Pancreas (tissue), 10 donors: ENCODE results near the gene SUFU. TPM values are rescaled to one million over a fixed set of nuclear protein-coding genes. Genes with fewer than 3 reads are reported as not detected.
"Not testable (repeated sequence)": the region's sequence is repeated elsewhere in the genome, so short reads cannot be mapped to it uniquely, and the experiment has no call there.

ENCODE experiments used
- ATAC-seq, 4 donors: fragments of 200-7000 bp; cut with Tn5 transposase; one replicate each; pipeline versions ENCODE4 v1.8.0 to v1.9.1; 2020; ENCODE audit warnings: mild to moderate bottlenecking in 4 of 4, moderate library complexity in 4 of 4
- DNase-seq, 6 donors: peaks; one replicate each; pipeline ENCODE4 v3.0.0-alpha.2; 2020
- FAIRE-seq: peaks from 2 replicates; lab custom pipeline; 2012; peaks lifted over from hg19 to GRCh38; lab: Jason Lieb, UNC
- H3K27ac ChIP-seq, 4 donors: fragments of 200-600 bp; sonication (generic); 1 replicate in 3 of 4; 2 replicates in 1 of 4; pipeline versions ENCODE4 v1.5.0 to v1.8.0; 2020
- H3K27me3 ChIP-seq, 4 donors: fragments of 200-600 bp; one replicate each; pipeline ENCODE4 v1.8.0; 2021
- H3K36me3 ChIP-seq, 3 donors: fragments of 200-600 bp; sonication (generic) in 1 of 3; one replicate each; pipeline versions ENCODE4 v1.5.0 to v1.8.0; 2020 to 2021
- H3K4me1 ChIP-seq, 3 donors: fragments of 200-600 bp; one replicate each; pipeline ENCODE4 v1.8.0; 2021
- H3K4me3 ChIP-seq, 4 donors: fragments of 200-600 bp; sonication (generic) in 2 of 4; one replicate each; pipeline versions ENCODE4 v1.5.0 to v1.8.0; 2020 to 2021
- H3K9me3 ChIP-seq, 4 donors: fragments of 200-600 bp; one replicate each; pipeline ENCODE4 v1.8.0; 2021
- CTCF ChIP-seq, 4 donors: fragments of 200-600 bp; sonication (generic) in 3 of 4; IDR thresholded peaks; one replicate each; pipeline versions ENCODE4 v1.5.0 to v1.8.0; 2021; ENCODE audit warnings: antibody characterized with exemption in 4 of 4
- WGBS, 2 donors: extraction: QIAGEN DNeasy Blood & Tissue Kit; methylation state at CpG; one replicate each; pipeline ENCODE4 v1.1.7; 2013; 5-methylcytosine and 5-hydroxymethylcytosine counted together
- intact Hi-C, 3 donors: fragments of 100-400 bp; cut with DNase I; formaldehyde crosslinking; loops; one replicate each; pipeline versions ENCODE4 v1.11.1 to v1.14.2; 2022
- polyA plus RNA-seq, 2 donors: library from polyadenylated mRNA; stranded (reverse); fragments of 200-250 nt; gene quantifications; one replicate each; pipeline ENCODE4 v1.2.3, GENCODE V29; 2013
- total RNA-seq, 6 donors: library from RNA; stranded (reverse); fragmentation: NEBNext Ultra II Directional in 4 of 6; extraction: Animal tissue kit (Norgen Biotek cat#: 25700) in 4 of 6; gene quantifications; one replicate each; pipeline versions ENCODE4 v1.2.1 to v1.2.4, GENCODE V29; 2021 to 2023
- donor health status: healthy with polysubstance abuse.
- donor health status: DM: no; HTN: no; CAD: no; lungs with moderate emphysema.
- donor health status: DM: no; HTN: no; CAD: no.
- donor health status: control.
- donor health status: control.
- donor health status: Bipolar disorder and iron deficiency.
- donor health status: DM: yes; HTN: yes; CAD: no.
- donor health status: DM: no; HTN: no; CAD: no.
- donor health status: DM: no; HTN: no; CAD: no.
- donor health status: DM: yes; HTN: yes; CAD: no.

Gene SUFU
- total and polyA plus RNA-seq, 8 donors: 1.9 to 7.8 (median 2.9) TPM

DNA sequence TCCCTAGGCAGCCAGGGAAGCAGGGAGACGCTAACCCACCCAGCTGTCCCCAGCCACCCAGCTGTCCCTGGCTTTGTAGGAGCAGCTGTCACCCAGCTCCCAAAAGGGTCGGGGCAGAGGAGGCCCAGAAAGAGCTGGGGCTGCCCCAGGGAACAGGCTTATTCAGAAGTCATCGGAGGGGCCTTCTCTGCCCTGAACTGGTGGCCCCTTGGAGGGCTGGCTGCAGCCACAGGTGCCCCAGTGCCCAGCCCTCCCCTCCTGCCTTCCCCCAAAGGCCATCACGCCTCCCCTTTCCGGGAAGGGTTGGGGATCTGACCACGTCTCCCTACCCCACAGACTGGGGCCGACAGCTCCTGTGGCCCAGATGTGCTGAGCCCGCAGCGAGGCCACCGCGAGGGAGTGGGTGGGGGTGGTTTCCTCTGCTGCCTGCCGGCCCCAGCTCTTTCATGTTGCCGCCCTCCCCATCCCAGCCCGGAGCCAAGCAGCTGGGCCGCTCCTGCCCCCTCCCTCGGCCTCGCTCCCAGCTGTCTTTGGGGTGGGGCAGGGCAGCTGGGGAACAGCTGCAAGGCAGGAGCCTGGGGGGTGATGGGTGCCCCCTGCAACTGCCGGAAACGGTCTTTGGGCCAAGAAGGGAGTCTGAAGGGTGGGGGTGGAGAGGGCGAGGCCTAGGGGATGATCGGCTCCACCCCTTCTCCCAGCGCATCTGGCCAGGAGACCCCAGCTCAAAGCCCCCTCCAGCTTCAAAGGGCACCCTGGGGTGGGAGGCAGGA, 157.3 kb downstream of the SUFU start:
- no peak for TF ChIP-seq CTCF (IDR thresholded peaks at IDR 0.05)
- peaks cover 0 to 14% (median 12%) of the 10 kb centered on the region in 3 donors for H3K36me3 ChIP-seq
- no peaks in the 10 kb centered on the region for H3K27me3 ChIP-seq
- ATAC-seq (peak; percentile 7 to 58 (median 52)), DNase-seq (peak in 5 of 6 donors; percentile 66 to 88 (median 75)), FAIRE-seq (no peak)
- no peaks in the 10 kb centered on the region for H3K9me3 ChIP-seq
- no peak overlapping the region for H3K4me3 ChIP-seq
- 28 to 29% methylated on average over 20 to 22 of the region's 22 CpGs for WGBS, 2 donors
- peaks cover 35 to 43% (median 42%) of the 10 kb centered on the region in 3 donors for H3K4me1 ChIP-seq
- intact Hi-C loops: no loop called here
- peak overlapping the region in 2 of 4 donors; percentile 28 to 80 for H3K27ac ChIP-seq

- ATAC-seq (no peak), FAIRE-seq (no peak)
These were observed 157.9 kb downstream of the SUFU start for GRCh38 chr10:102661658-102662028.

GRCh38 chr10:102665904-102666509, 162.2 kb downstream of the SUFU start:
- Histone ChIP-seq H3K4me1 (peaks cover 4 to 23% (median 7%) of the 10 kb centered on the region in 3 donors), H3K4me3 (no peak overlapping the region), H3K36me3 (no peaks in the 10 kb centered on the region), H3K27me3 (no peaks in the 10 kb centered on the region), H3K27ac (no peak overlapping the region), H3K9me3 (no peaks in the 10 kb centered on the region)
- no peak for FAIRE-seq
- TF ChIP-seq CTCF (IDR thresholded peaks at IDR 0.05): no peak
- ATAC-seq: no peak
- intact Hi-C loops: no loop called here
- 83 to 85% methylated on average over 9 of the region's 9 CpGs for WGBS, 2 donors
- DNase-seq: no peak

More at GRCh38 chr10:102661658-102662028, 157.9 kb downstream of the SUFU start:
- Histone ChIP-seq H3K9me3 (no peaks in the 10 kb centered on the region), H3K4me1 (peaks cover 35 to 43% (median 42%) of the 10 kb centered on the region in 3 donors), H3K27ac (peak overlapping the region in 1 of 4 donors; percentile 80), H3K36me3 (peaks cover 0 to 8% (median 7%) of the 10 kb centered on the region in 3 donors), H3K4me3 (no peak overlapping the region), H3K27me3 (no peaks in the 10 kb centered on the region)
- no peak for TF ChIP-seq CTCF (IDR thresholded peaks at IDR 0.05)
- DNase-seq: no peak
- intact Hi-C loops: no loop called here
- WGBS, 2 donors: 77 to 87% methylated on average over 6 of the region's 6 CpGs

GRCh38 chr10:102667411-102667810, 163.6 kb downstream of the SUFU start:
- H3K4me3 ChIP-seq, ATAC-seq, H3K27ac ChIP-seq, H3K9me3 ChIP-seq, H3K36me3 ChIP-seq, H3K27me3 ChIP-seq, FAIRE-seq, intact Hi-C loops: not testable (repeated sequence)
- WGBS, 2 donors: 84 to 89% methylated on average over 4 of the region's 4 CpGs
- peaks cover 0 to 19% (median 7%) of the 10 kb centered on the region in 3 donors for H3K4me1 ChIP-seq
- DNase-seq: peak in 1 of 6 donors; percentile 8

GRCh38 chr10:102668326-102669107, 164.7 kb downstream of the SUFU start:
- peak overlapping the region; percentile 68 to 87 (median 78) for H3K27ac ChIP-seq
- no peak for TF ChIP-seq CTCF (IDR thresholded peaks at IDR 0.05)
- no peaks in the 10 kb centered on the region for H3K27me3 ChIP-seq
- H3K4me1 ChIP-seq: peaks cover 0 to 19% (median 7%) of the 10 kb centered on the region in 3 donors
- WGBS, 2 donors: 87 to 89% methylated on average over 10 of the region's 10 CpGs
- H3K9me3 ChIP-seq: no peaks in the 10 kb centered on the region
- DNase-seq (peak in 2 of 6 donors; percentile 45 to 46), FAIRE-seq (no peak), ATAC-seq (no peak)
- intact Hi-C loops: no loop called here
- H3K36me3 ChIP-seq: no peaks in the 10 kb centered on the region
- no peak overlapping the region for H3K4me3 ChIP-seq
